Endothelial cell of hepatic sinusoid (primary cell): ENCODE results near the gene RABL3.
"Not testable (repeated sequence)": the region's sequence is repeated elsewhere in the genome, so short reads cannot be mapped to it uniquely, and the experiment has no call there.

Experiments
- in situ Hi-C: cut with HindIII; loops from 2 replicates; pipeline ENCODE4 v1.10.0; 2017; ENCODE audit warnings: low sequenced_read_pairs

Gene RABL3, protein sequence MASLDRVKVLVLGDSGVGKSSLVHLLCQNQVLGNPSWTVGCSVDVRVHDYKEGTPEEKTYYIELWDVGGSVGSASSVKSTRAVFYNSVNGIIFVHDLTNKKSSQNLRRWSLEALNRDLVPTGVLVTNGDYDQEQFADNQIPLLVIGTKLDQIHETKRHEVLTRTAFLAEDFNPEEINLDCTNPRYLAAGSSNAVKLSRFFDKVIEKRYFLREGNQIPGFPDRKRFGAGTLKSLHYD

GRCh38 chr3:120742198-120742848, at the start of gene RABL3, which contains the start of gene GTF2E1:
Gene RABL3, minus strand, starts transcription at chr3:120742516. Its CDS starts 9 bp downstream, at chr3:120742507.
Gene GTF2E1, plus strand, starts transcription at chr3:120742744. Its CDS starts 7,809 bp downstream, at chr3:120750553.
- in situ Hi-C loops = no loop called here

DNA sequence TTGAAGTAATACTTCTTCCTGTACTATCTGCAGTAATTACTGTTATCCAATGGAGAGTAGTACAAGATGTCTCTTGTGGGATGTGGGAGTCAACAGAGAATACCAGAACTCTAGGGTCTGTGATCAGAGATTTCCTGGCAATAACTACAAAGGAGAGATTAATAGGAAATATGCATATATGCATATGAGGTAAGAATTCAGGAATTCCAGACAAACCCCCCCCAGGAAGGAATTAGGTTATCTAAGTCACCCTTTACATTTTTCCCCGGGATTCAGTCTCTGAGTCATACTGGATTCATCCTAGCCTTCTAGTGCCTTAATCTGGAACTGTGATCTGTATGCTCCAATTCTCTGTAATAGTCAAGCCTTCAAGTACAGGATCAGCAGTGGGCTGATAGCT, 49.6 kb upstream of the RABL3 start:
- in situ Hi-C loops = loop anchor here (25.0 kb wide), 1 partner anchor 205 kb away; the partner anchor contains the start of gene NDUFB4

DNA sequence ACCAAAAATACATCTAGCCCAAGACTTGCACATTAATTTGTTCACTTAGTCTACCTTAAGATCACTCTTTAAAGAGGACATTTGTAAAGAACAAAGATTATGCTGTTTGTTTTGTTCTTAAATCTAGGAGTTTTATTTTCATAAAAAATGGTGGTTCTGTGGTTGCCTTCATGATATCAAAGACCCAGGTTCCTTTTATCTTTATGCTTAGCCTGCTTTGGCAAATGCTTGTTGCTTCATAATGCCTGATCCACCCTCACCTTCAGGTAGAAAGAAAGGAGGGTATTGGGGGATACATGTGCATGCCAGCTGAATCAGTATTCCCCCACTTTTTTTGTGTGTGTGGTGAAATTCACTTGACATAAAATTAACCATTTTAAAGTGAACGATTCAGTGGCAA, 48.7 kb upstream of the RABL3 start:
- in situ Hi-C loops = loop anchor here (25.0 kb wide), 1 partner anchor 204 kb away; the partner anchor contains the start of gene NDUFB4

- in situ Hi-C loops = loop anchor here (25.0 kb wide), 1 partner anchor 199 kb away; the partner anchor contains the start of gene NDUFB4
Measured at GRCh38 chr3:120785832-120786231, 43.5 kb upstream of the RABL3 start.

DNA sequence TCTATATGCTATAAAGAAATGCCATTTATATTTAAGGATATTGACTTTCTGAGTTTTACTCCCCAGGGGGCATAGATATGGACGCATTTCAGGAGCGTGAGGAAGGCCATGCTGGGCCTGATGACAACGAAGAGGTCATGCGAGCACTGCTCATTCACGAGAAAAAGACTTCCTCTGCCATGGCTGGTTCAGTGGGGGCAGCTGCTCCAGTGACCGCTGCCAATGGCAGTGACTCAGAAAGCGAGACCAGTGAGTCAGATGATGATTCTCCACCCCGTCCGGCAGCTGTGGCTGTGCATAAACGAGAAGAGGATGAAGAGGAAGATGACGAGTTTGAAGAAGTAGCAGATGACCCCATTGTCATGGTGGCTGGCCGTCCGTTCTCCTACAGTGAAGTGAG, 38.7 kb upstream of the RABL3 start:
- in situ Hi-C loops = loop anchor here (25.0 kb wide), 1 partner anchor 194 kb away; the partner anchor contains the start of gene NDUFB4

GRCh38 chr3:120778776-120779175, 36.5 kb upstream of the RABL3 start:
- in situ Hi-C loops = loop anchor here (25.0 kb wide), 1 partner anchor 191 kb away; the partner anchor contains the start of gene NDUFB4

- in situ Hi-C loops = loop anchor here (25.0 kb wide), 1 partner anchor 188 kb away; the partner anchor contains the start of gene NDUFB4
Measured at GRCh38 chr3:120775411-120775810, 33.1 kb upstream of the RABL3 start.

GRCh38 chr3:120773932-120774331, 31.6 kb upstream of the RABL3 start:
- in situ Hi-C loops = no loop called here

- in situ Hi-C loops = no loop called here
Measured at GRCh38 chr3:120772081-120772480, 29.8 kb upstream of the RABL3 start.

GRCh38 chr3:120770891-120771290, 28.6 kb upstream of the RABL3 start:
- in situ Hi-C loops = no loop called here

DNA sequence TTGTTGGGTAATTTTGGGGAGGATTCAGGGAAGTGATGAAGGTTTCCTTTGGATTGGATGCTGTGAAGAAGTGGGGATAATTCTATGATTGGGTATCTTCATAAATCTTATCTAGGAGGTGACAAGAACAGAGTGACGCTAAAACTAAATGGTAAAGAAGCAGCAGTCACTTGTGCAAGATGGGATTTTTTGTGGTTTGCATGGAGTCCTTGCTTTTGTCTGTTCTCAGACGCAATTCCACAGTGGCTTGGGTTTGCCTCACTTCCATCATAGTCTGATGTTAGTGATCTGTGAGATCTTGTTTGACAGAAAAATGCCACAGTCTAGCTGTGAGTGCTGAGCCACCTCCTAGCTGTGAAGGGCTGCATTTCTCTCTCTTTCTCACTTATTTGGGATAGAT, 27.1 kb upstream of the RABL3 start:
- in situ Hi-C loops = no loop called here

GRCh38 chr3:120767106-120767505, 24.8 kb upstream of the RABL3 start:
- in situ Hi-C loops = no loop called here

GRCh38 chr3:120766576-120766975, 24.3 kb upstream of the RABL3 start:
- in situ Hi-C loops = no loop called here

GRCh38 chr3:120765830-120766493, 23.6 kb upstream of the RABL3 start:
- in situ Hi-C loops = no loop called here

- in situ Hi-C loops = no loop called here
Measured at GRCh38 chr3:120764206-120764605, 21.9 kb upstream of the RABL3 start.

DNA sequence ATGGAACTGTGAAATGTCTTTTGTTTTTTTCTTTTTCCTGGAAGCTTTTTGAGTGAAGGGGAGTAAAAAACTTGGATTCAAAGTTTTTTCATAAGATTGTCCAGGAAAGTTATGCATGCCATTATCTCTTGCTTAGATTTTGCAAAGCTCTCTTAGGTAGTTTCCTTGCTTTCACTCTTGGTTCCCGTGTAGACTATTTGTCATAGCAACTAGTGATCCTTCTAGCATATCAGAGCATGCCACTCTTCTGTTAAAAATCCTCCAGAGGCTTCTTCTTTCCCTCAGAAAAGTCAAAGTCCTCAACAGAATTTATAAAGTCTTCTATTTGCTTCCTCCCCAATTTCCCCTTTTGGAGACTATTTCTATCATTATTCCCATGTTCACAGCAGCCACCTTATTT, 21.3 kb upstream of the RABL3 start:
- in situ Hi-C loops = no loop called here

- in situ Hi-C loops = no loop called here
Measured at GRCh38 chr3:120762615-120763014, 20.3 kb upstream of the RABL3 start.

GRCh38 chr3:120758551-120758950, 16.2 kb upstream of the RABL3 start:
- in situ Hi-C loops = not testable (repeated sequence)

- in situ Hi-C loops = no loop called here
Measured at GRCh38 chr3:120756061-120756460, 13.7 kb upstream of the RABL3 start.

GRCh38 chr3:120753810-120754209, 11.5 kb upstream of the RABL3 start:
- in situ Hi-C loops = no loop called here

- in situ Hi-C loops = no loop called here
Measured at GRCh38 chr3:120752865-120753264, 10.5 kb upstream of the RABL3 start.
